WTC11 (cell line): ENCODE data around the gene METTL1. TPM values are rescaled to one million over a fixed set of nuclear protein-coding genes. Genes with fewer than 3 reads are reported as not detected.
A peak's percentile ranks its signal among the peaks of the same experiment; 100 is the strongest.

Experiments used
- ATAC-seq: fragments of 200-7000 bp; cut with Tn5 transposase; 2 replicates; pipeline ENCODE4 v1.10.0; 2021; ENCODE audit warnings: mild to moderate bottlenecking, moderate library complexity
- CTCF ChIA-PET: fragments of 300-600 bp; sonication (Branson Sonifier 250); formaldehyde crosslinking; loops from one replicate; lab custom pipeline; 2021; ENCODE audit warnings: antibody characterized with exemption; lab: Charles Lee
- POLR2A ChIA-PET: fragments of 350-600 bp; sonication (Branson Sonifier 250); formaldehyde crosslinking; loops from one replicate; lab custom pipeline; 2021; ENCODE audit warnings: antibody characterized with exemption; lab: Charles Lee
- DNase-seq: peaks from one replicate; pipeline ENCODE4 v3.0.0; 2021; ENCODE audit warnings: low spot score
- H3K27ac Mint-ChIP-seq: 2 replicates; pipeline ENCODE4 v1.8.0; 2021; ENCODE audit warnings: mixed read lengths
- H3K27me3 Mint-ChIP-seq: 2 replicates; pipeline ENCODE4 v1.8.0; 2021; ENCODE audit warnings: low read depth, mild to moderate bottlenecking, moderate library complexity, mixed read lengths
- H3K36me3 Mint-ChIP-seq: 2 replicates; pipeline ENCODE4 v1.8.0; 2021; ENCODE audit warnings: mixed read lengths
- H3K4me1 Mint-ChIP-seq: 2 replicates; pipeline ENCODE4 v1.8.0; 2022; ENCODE audit warnings: mixed read lengths
- H3K4me3 Mint-ChIP-seq: 2 replicates; pipeline ENCODE4 v1.8.0; 2021; ENCODE audit warnings: mild to moderate bottlenecking, moderate library complexity, mixed read lengths
- H3K9me3 Mint-ChIP-seq: 2 replicates; pipeline ENCODE4 v1.8.0; 2021; ENCODE audit warnings: mixed read lengths
- ATF2 ChIP-seq: sonication (generic); formaldehyde crosslinking; IDR thresholded peaks from 2 replicates; pipeline ENCODE4 v1.8.1; 2022; ENCODE audit warnings: low read depth, missing genetic modification reagents, borderline replicate concordance
- CREB1 ChIP-seq: sonication (generic); formaldehyde crosslinking; IDR thresholded peaks from 2 replicates; pipeline ENCODE4 v1.8.0; 2023; ENCODE audit warnings: mild to moderate bottlenecking, missing genetic modification reagents
- CREM ChIP-seq: sonication (generic); formaldehyde crosslinking; IDR thresholded peaks from 2 replicates; pipeline ENCODE4 v1.8.1; 2022; ENCODE audit warnings: mild to moderate bottlenecking, missing genetic modification reagents, moderate library complexity
- ERG ChIP-seq: fragments of 250-450 bp; sonication (Bioruptor Pico); IDR thresholded peaks from 2 replicates; pipeline ENCODE4 v1.8.0; 2021; ENCODE audit warnings: mild to moderate bottlenecking
- ESRRA ChIP-seq: sonication (generic); formaldehyde crosslinking; IDR thresholded peaks from 2 replicates; pipeline ENCODE4 v1.8.1; 2022; ENCODE audit warnings: mild to moderate bottlenecking, missing genetic modification reagents, borderline replicate concordance
- ETV6 ChIP-seq: sonication (generic); formaldehyde crosslinking; IDR thresholded peaks from 2 replicates; pipeline ENCODE4 v1.8.1; 2022; ENCODE audit warnings: mild to moderate bottlenecking, missing genetic modification reagents
- FOXP1 ChIP-seq: sonication (generic); formaldehyde crosslinking; IDR thresholded peaks from 2 replicates; pipeline ENCODE4 v1.8.0; 2022; ENCODE audit warnings: missing genetic modification reagents, mild to moderate bottlenecking, moderate library complexity, borderline replicate concordance
- FOXP4 ChIP-seq: sonication (generic); formaldehyde crosslinking; IDR thresholded peaks from 2 replicates; pipeline ENCODE4 v1.8.0; 2022; ENCODE audit warnings: mild to moderate bottlenecking, missing genetic modification reagents
- HMGXB4 ChIP-seq: sonication (generic); formaldehyde crosslinking; IDR thresholded peaks from 2 replicates; pipeline ENCODE4 v1.8.1; 2023; ENCODE audit warnings: mild to moderate bottlenecking, moderate library complexity, missing genetic modification reagents
- IRF2 ChIP-seq: sonication (generic); formaldehyde crosslinking; IDR thresholded peaks from 2 replicates; pipeline ENCODE4 v1.8.0; 2022; ENCODE audit warnings: low read depth, missing genetic modification reagents, borderline replicate concordance
- NR2C2 ChIP-seq: sonication (generic); formaldehyde crosslinking; IDR thresholded peaks from 2 replicates; pipeline ENCODE4 v1.8.0; 2022; ENCODE audit warnings: mild to moderate bottlenecking, missing genetic modification reagents
- TCF7 ChIP-seq: sonication (generic); formaldehyde crosslinking; IDR thresholded peaks from 2 replicates; pipeline ENCODE4 v1.8.0; 2022; ENCODE audit warnings: mild to moderate bottlenecking, low read depth, missing genetic modification reagents, moderate library complexity
- TEAD4 ChIP-seq: sonication (generic); formaldehyde crosslinking; IDR thresholded peaks from 2 replicates; pipeline ENCODE4 v1.8.0; 2022; ENCODE audit warnings: mild to moderate bottlenecking, missing genetic modification reagents
- ZNF138 ChIP-seq: sonication (generic); formaldehyde crosslinking; conservative IDR thresholded peaks from 2 replicates; pipeline ENCODE4 v1.8.1; 2022; ENCODE audit warnings: mild to moderate bottlenecking, moderate library complexity, missing genetic modification reagents
- ZNF232 ChIP-seq: sonication (generic); formaldehyde crosslinking; IDR thresholded peaks from 2 replicates; pipeline ENCODE4 v1.8.0; 2022; ENCODE audit warnings: mild to moderate bottlenecking, missing genetic modification reagents
- ZNF423 ChIP-seq: fragments of 250-450 bp; sonication (Bioruptor Pico); IDR thresholded peaks from 2 replicates; pipeline ENCODE4 v2.1.2; 2022; ENCODE audit warnings: mild to moderate bottlenecking, moderate library complexity
- ZNF425 ChIP-seq: fragments of 250-450 bp; sonication (Bioruptor Pico); conservative IDR thresholded peaks from 2 replicates; pipeline ENCODE4 v1.9.0; 2021; ENCODE audit warnings: mild to moderate bottlenecking
- total RNA-seq: library from RNA; stranded (reverse); gene quantifications from 3 replicates; pipeline ENCODE4 v1.2.3, GENCODE V29; 2021
- TF ChIP-seq, protein P1 (sequence below): fragments of 200-600 bp; IDR thresholded peaks from 2 replicates; pipeline ENCODE4 v1.8.0; 2022; ENCODE audit warnings: antibody characterized with exemption
- TF ChIP-seq, protein P2 (sequence below): sonication (generic); formaldehyde crosslinking; IDR thresholded peaks from 2 replicates; pipeline ENCODE4 v1.8.1; 2023; ENCODE audit warnings: mild to moderate bottlenecking, missing genetic modification reagents, moderate library complexity
- TF ChIP-seq, protein P3 (sequence below): sonication (generic); formaldehyde crosslinking; IDR thresholded peaks from 2 replicates; pipeline ENCODE4 v1.8.1; 2022; ENCODE audit warnings: missing genetic modification reagents, borderline replicate concordance

METTL1 gene
- total RNA-seq, 1 experiment from 2014 or later = 25.5 TPM

DNA sequence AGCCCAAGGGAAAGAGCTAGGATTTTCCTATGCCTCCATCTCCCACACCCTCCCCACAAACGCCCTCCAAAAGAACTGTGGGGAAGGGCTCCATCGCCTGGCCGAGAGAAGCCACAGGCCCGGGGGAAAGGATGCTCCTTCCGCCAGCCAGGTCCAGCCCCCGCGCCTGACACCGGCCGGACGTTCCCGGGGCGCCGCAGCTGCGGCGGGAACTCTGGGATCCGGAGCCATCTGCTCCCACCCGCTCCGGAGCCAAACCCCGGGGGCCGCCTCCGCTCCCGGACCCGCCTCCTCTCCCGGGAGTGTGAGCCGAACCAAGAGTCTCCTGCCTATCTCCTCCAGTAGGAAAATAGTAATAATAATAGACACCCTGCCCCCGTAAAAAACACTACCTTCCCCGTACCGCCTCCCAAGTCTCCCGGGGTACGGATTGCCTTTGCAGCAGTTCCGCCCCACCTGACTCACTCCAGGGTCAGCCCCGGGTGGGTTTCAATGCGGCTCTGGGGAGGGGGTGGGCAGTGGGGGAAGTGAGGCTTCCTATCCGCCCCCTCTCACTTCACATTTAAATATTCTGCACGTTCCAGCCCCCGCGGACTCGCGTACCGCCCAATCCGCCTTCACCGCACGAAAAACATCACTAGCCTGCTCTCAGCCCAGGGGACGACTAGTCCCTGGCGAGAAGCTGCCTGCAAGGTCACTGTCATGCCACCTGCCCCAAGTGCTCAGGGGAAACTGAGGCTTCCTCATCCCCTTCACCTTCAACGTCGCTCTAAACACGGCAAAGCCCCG is 35.8 kb downstream of the METTL1 start:
- Mint-ChIP-seq H3K27me3 (peaks cover 95% of the 10 kb centered on the region), H3K9me3 (no peaks in the 10 kb centered on the region), H3K4me1 (peaks cover 25% of the 10 kb centered on the region), H3K4me3 (peak overlapping the region; percentile 75), H3K36me3 (no peaks in the 10 kb centered on the region), H3K27ac (no peak overlapping the region)
- CTCF ChIA-PET = interaction anchor here (0.6 to 6.6 kb wide), 33 partner anchors 9 to 979 kb away, joined by 3 to 146 read pairs (median 5); partner anchors contain the start of genes ARHGEF25, B4GALNT1, CYP27B1 and DCTN2
- DNase-seq = peak; percentile 80
- POLR2A ChIA-PET = interaction anchor here (0.6 to 2.2 kb wide), 9 partner anchors 9 to 169 kb away, joined by 3 to 12 read pairs (median 3); partner anchors contain the start of genes EEF1AKMT3, METTL1 and TSPAN31
- peak; percentile 70 for ATAC-seq
- TF ChIP-seq ESRRA = no peak
- no peak for TF ChIP-seq NR2C2
- TF ChIP-seq CREB1 (CRISPR knock-in tag) = no peak
- TF ChIP-seq, protein P1, sequence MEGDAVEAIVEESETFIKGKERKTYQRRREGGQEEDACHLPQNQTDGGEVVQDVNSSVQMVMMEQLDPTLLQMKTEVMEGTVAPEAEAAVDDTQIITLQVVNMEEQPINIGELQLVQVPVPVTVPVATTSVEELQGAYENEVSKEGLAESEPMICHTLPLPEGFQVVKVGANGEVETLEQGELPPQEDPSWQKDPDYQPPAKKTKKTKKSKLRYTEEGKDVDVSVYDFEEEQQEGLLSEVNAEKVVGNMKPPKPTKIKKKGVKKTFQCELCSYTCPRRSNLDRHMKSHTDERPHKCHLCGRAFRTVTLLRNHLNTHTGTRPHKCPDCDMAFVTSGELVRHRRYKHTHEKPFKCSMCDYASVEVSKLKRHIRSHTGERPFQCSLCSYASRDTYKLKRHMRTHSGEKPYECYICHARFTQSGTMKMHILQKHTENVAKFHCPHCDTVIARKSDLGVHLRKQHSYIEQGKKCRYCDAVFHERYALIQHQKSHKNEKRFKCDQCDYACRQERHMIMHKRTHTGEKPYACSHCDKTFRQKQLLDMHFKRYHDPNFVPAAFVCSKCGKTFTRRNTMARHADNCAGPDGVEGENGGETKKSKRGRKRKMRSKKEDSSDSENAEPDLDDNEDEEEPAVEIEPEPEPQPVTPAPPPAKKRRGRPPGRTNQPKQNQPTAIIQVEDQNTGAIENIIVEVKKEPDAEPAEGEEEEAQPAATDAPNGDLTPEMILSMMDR = no peak
- peak; percentile 58; the same call in 1 of the 2 replicates for TF ChIP-seq HMGXB4
- no peak for TF ChIP-seq ZNF423 (CRISPR knock-in tag)
- no peak for TF ChIP-seq ZNF138 (CRISPR knock-in tag)
- no peak for TF ChIP-seq FOXP1 (CRISPR knock-in tag)
- TF ChIP-seq ZNF425 (CRISPR knock-in tag) = no peak
- no peak for TF ChIP-seq ERG
- TF ChIP-seq ZNF232 (CRISPR knock-in tag) = 0 out of 2 replicates have a peak, but pooled peaks have one; percentile 28
- TF ChIP-seq, protein P2, sequence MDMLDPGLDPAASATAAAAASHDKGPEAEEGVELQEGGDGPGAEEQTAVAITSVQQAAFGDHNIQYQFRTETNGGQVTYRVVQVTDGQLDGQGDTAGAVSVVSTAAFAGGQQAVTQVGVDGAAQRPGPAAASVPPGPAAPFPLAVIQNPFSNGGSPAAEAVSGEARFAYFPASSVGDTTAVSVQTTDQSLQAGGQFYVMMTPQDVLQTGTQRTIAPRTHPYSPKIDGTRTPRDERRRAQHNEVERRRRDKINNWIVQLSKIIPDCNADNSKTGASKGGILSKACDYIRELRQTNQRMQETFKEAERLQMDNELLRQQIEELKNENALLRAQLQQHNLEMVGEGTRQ (CRISPR knock-in tag) = 0 out of 2 replicates have a peak, but pooled peaks have one; percentile 27
- TF ChIP-seq ATF2 (CRISPR knock-in tag) = no peak
- TF ChIP-seq CREM (CRISPR knock-in tag) = no peak
- TF ChIP-seq FOXP4 (CRISPR knock-in tag) = no peak
- TF ChIP-seq TEAD4 (CRISPR knock-in tag) = no peak
- TF ChIP-seq, protein P3, sequence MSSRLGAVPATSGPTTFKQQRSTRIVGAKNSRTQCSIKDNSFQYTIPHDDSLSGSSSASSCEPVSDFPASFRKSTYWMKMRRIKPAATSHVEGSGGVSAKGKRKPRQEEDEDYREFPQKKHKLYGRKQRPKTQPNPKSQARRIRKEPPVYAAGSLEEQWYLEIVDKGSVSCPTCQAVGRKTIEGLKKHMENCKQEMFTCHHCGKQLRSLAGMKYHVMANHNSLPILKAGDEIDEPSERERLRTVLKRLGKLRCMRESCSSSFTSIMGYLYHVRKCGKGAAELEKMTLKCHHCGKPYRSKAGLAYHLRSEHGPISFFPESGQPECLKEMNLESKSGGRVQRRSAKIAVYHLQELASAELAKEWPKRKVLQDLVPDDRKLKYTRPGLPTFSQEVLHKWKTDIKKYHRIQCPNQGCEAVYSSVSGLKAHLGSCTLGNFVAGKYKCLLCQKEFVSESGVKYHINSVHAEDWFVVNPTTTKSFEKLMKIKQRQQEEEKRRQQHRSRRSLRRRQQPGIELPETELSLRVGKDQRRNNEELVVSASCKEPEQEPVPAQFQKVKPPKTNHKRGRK (CRISPR knock-in tag) = no peak
- TF ChIP-seq TCF7 (CRISPR knock-in tag) = no peak
- TF ChIP-seq IRF2 (CRISPR knock-in tag) = no peak
- no peak for TF ChIP-seq ETV6
